Stomach (tissue), 4 donors: ENCODE measurements around the gene PLEKHS1.

Experiments used
- CTCF ChIP-seq, 7 experiments: fragments of 450-650 bp in 4 of 7; fragments of 200-600 bp in 3 of 7; sonication (generic) in 3 of 7; IDR thresholded peaks; one replicate each; pipeline ENCODE4 v1.5.1; 2016 to 2019; ENCODE audit warnings: antibody characterized with exemption in 7 of 7, control low read depth in 2 of 7, mild to moderate bottlenecking in 1 of 7
- EP300 ChIP-seq: sonication (generic); formaldehyde crosslinking; IDR thresholded peaks from one replicate; pipeline ENCODE4 v1.6.1; 2017; ENCODE audit warnings: antibody characterized with exemption
- POLR2AphosphoS5 ChIP-seq, 3 donors: sonication (generic); formaldehyde crosslinking; IDR thresholded peaks; one replicate each; pipeline ENCODE4 v1.6.1; 2016; ENCODE audit warnings: antibody characterized with exemption in 3 of 3

DNA sequence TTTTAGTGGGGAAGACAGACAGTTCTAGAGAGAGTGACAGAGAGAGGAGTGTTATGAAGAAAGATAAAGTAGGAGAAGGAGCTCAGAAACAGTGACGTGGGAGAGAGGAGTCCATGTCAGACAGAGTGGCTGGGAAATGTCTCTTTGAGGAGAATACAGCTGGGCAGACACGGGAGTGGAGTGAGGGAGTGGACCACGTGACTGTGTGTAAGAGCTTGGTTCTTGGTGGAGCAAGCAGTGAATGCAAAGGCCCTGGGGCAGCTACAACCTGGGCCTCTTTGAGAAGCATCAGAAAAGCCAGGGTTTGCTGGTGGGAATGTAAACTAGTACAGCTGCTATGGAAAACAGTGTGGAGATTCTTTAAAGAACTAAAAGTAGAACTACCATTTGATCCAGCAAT, 11.9 kb upstream of the PLEKHS1 start:
- TF ChIP-seq CTCF (IDR thresholded peaks at IDR 0.05) (no peak), POLR2AphosphoS5 (IDR thresholded peaks at IDR 0.05) (no peak), EP300 (no peak)
